Peyer's patch (tissue), 4 donors: Measurements from ENCODE around the gene RASAL2. TPM values are rescaled to one million over a fixed set of nuclear protein-coding genes. Genes with fewer than 3 reads are reported as not detected.

Experiments used
- DNase-seq, 3 donors: peaks; one replicate each; pipeline ENCODE4 v3.0.0-alpha.2; 2017 to 2019
- H3K27ac ChIP-seq, 4 donors: fragments of 200-600 bp; sonication (generic); one replicate each; pipeline ENCODE4 v1.5.1; 2016 to 2019
- H3K27me3 ChIP-seq, 2 donors: fragments of 200-600 bp; sonication (generic); one replicate each; pipeline ENCODE4 v1.5.1; 2019
- H3K36me3 ChIP-seq, 3 donors: fragments of 200-600 bp; sonication (generic); one replicate each; pipeline ENCODE4 v1.5.1; 2016 to 2019
- H3K4me1 ChIP-seq, 4 donors: fragments of 200-600 bp; sonication (generic); one replicate each; pipeline ENCODE4 v1.5.1; 2016 to 2019
- H3K4me3 ChIP-seq, 4 donors: fragments of 200-600 bp; sonication (generic); 1 replicate in 3 of 4; 2 replicates in 1 of 4; pipeline ENCODE4 v1.5.1; 2016 to 2019; ENCODE audit warnings: mild to moderate bottlenecking in 1 of 4
- H3K9me3 ChIP-seq, 4 donors: fragments of 200-600 bp; sonication (generic); one replicate each; pipeline ENCODE4 v1.5.1; 2016 to 2019; ENCODE audit warnings: mild to moderate bottlenecking in 1 of 4
- POLR2A ChIP-seq, 2 donors: fragments of 450-650 bp; IDR thresholded peaks; one replicate each; pipeline ENCODE4 v1.5.1; 2017; ENCODE audit warnings: antibody characterized with exemption in 2 of 2, mild to moderate bottlenecking in 2 of 2, moderate library complexity in 2 of 2
- total RNA-seq, 4 donors: library from RNA; depleted of rRNA; stranded (reverse); fragments of >200 nt; gene quantifications; one replicate each; pipeline ENCODE4 v1.1.0, GENCODE V29; 2016
- TF ChIP-seq, protein P1 (sequence below), 6 experiments: fragments of 450-650 bp in 4 of 6; fragments of 200-600 bp in 2 of 6; sonication (generic) in 1 of 6; IDR thresholded peaks; one replicate each; pipeline ENCODE4 v1.5.1; 2017 to 2019; ENCODE audit warnings: antibody characterized with exemption in 6 of 6, mild to moderate bottlenecking in 3 of 6, moderate library complexity in 1 of 6

Gene RASAL2
- total RNA-seq, 4 donors from 2014 or later: 10.2 to 35.5 (median 20.0) TPM

GRCh38 chr1:178282949-178283367 lies 189.1 kb downstream of the RASAL2 start:
- no peaks in the 10 kb centered on the region for H3K27me3 ChIP-seq

GRCh38 chr1:178283409-178283808 lies 189.5 kb downstream of the RASAL2 start:
- no peak overlapping the region for H3K27ac ChIP-seq
- no peaks in the 10 kb centered on the region for H3K9me3 ChIP-seq
- TF ChIP-seq, protein P1, sequence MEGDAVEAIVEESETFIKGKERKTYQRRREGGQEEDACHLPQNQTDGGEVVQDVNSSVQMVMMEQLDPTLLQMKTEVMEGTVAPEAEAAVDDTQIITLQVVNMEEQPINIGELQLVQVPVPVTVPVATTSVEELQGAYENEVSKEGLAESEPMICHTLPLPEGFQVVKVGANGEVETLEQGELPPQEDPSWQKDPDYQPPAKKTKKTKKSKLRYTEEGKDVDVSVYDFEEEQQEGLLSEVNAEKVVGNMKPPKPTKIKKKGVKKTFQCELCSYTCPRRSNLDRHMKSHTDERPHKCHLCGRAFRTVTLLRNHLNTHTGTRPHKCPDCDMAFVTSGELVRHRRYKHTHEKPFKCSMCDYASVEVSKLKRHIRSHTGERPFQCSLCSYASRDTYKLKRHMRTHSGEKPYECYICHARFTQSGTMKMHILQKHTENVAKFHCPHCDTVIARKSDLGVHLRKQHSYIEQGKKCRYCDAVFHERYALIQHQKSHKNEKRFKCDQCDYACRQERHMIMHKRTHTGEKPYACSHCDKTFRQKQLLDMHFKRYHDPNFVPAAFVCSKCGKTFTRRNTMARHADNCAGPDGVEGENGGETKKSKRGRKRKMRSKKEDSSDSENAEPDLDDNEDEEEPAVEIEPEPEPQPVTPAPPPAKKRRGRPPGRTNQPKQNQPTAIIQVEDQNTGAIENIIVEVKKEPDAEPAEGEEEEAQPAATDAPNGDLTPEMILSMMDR (IDR thresholded peaks at IDR 0.05): no peak
- TF ChIP-seq POLR2A (IDR thresholded peaks at IDR 0.05): no peak
- no peak for DNase-seq
- no peak overlapping the region for H3K4me3 ChIP-seq
- no peaks in the 10 kb centered on the region for H3K4me1 ChIP-seq
- no peaks in the 10 kb centered on the region for H3K27me3 ChIP-seq
- no peaks in the 10 kb centered on the region for H3K36me3 ChIP-seq

More at GRCh38 chr1:178282949-178283367, 189.1 kb downstream of the RASAL2 start:
- Histone ChIP-seq H3K4me1 (no peaks in the 10 kb centered on the region), H3K4me3 (no peak overlapping the region), H3K27ac (no peak overlapping the region), H3K9me3 (no peaks in the 10 kb centered on the region), H3K36me3 (no peaks in the 10 kb centered on the region)
- DNase-seq: no peak
- TF ChIP-seq POLR2A (IDR thresholded peaks at IDR 0.05): no peak
- TF ChIP-seq, protein P1 (IDR thresholded peaks at IDR 0.05): peak in 4 of 6 experiments; percentile 17 to 62 (median 51)

- TF ChIP-seq POLR2A (IDR thresholded peaks at IDR 0.05): no peak
- DNase-seq: no peak
- H3K4me1 ChIP-seq: no peaks in the 10 kb centered on the region
- H3K36me3 ChIP-seq: no peaks in the 10 kb centered on the region
- no peaks in the 10 kb centered on the region for H3K27me3 ChIP-seq
- H3K9me3 ChIP-seq: no peaks in the 10 kb centered on the region
- no peak overlapping the region for H3K4me3 ChIP-seq
- H3K27ac ChIP-seq: no peak overlapping the region
Observed at GRCh38 chr1:178284058-178284457, 190.2 kb downstream of the RASAL2 start.

GRCh38 chr1:178291166-178291565 lies 197.3 kb downstream of the RASAL2 start:
- DNase-seq: no peak
- no peaks in the 10 kb centered on the region for H3K4me1 ChIP-seq
- TF ChIP-seq POLR2A (IDR thresholded peaks at IDR 0.05): no peak
- TF ChIP-seq, protein P1 (IDR thresholded peaks at IDR 0.05): no peak
- no peaks in the 10 kb centered on the region for H3K36me3 ChIP-seq
- H3K27ac ChIP-seq: no peak overlapping the region
- no peaks in the 10 kb centered on the region for H3K27me3 ChIP-seq
- no peak overlapping the region for H3K4me3 ChIP-seq
- no peaks in the 10 kb centered on the region for H3K9me3 ChIP-seq

- H3K27me3 ChIP-seq: no peaks in the 10 kb centered on the region
- H3K36me3 ChIP-seq: no peaks in the 10 kb centered on the region
- H3K27ac ChIP-seq: no peak overlapping the region
- H3K4me3 ChIP-seq: no peak overlapping the region
- no peak for DNase-seq
- TF ChIP-seq POLR2A (IDR thresholded peaks at IDR 0.05): no peak
- TF ChIP-seq, protein P1 (IDR thresholded peaks at IDR 0.05): no peak
- H3K4me1 ChIP-seq: no peaks in the 10 kb centered on the region
- no peaks in the 10 kb centered on the region for H3K9me3 ChIP-seq
Observed at GRCh38 chr1:178294654-178295053, 200.8 kb downstream of the RASAL2 start.

- H3K27ac ChIP-seq: no peak overlapping the region
- H3K9me3 ChIP-seq: no peaks in the 10 kb centered on the region
- H3K36me3 ChIP-seq: no peaks in the 10 kb centered on the region
- no peak for TF ChIP-seq POLR2A (IDR thresholded peaks at IDR 0.05)
- TF ChIP-seq, protein P1 (IDR thresholded peaks at IDR 0.05): no peak
- H3K4me3 ChIP-seq: no peak overlapping the region
- H3K27me3 ChIP-seq: no peaks in the 10 kb centered on the region
- no peak for DNase-seq
- H3K4me1 ChIP-seq: no peaks in the 10 kb centered on the region
Observed at GRCh38 chr1:178300352-178300699, 206.4 kb downstream of the RASAL2 start.
